ENCODE measurements around the gene NAV2. TPM values are rescaled to one million over a fixed set of nuclear protein-coding genes. Genes with fewer than 3 reads are reported as not detected.

NAV2 gene
- polyA plus RNA-seq, 3 donors from 2014 or later, result 0.66 TPM; not detected in 2

- no peak for DNase-seq
- H3K9me3 Mint-ChIP-seq, result no peaks in the 10 kb centered on the region
- peaks cover 43 to 44% of the 10 kb centered on the region in 2 donors for H3K4me1 Mint-ChIP-seq
- H3K27ac Mint-ChIP-seq, result peak overlapping the region in 2 of 6 donors; percentile 1 to 28
- H3K4me3 Mint-ChIP-seq, result peak overlapping the region; percentile 57 to 70 (median 63)
- peaks cover 0 to under 1% (median 0%) of the 10 kb centered on the region in 3 donors for H3K36me3 Mint-ChIP-seq
- peaks cover 7 to 15% (median 15%) of the 10 kb centered on the region in 3 donors for H3K27me3 Mint-ChIP-seq (ENCODE audit: low read depth in 3 of 3)
Measured at GRCh38 chr11:19972091-19972490, 259.5 kb downstream of the NAV2 start.

GRCh38 chr11:19972651-19973050 lies 260.0 kb downstream of the NAV2 start:
- H3K27ac Mint-ChIP-seq, result no peak overlapping the region

GRCh38 chr11:19973136-19973635 lies 260.5 kb downstream of the NAV2 start:
- Mint-ChIP-seq H3K9me3 (no peaks in the 10 kb centered on the region), H3K27me3 (ENCODE audit: low read depth in 3 of 3) (peaks cover 5 to 18% (median 12%) of the 10 kb centered on the region in 3 donors), H3K4me1 (peaks cover 43 to 44% of the 10 kb centered on the region in 2 donors)

More at GRCh38 chr11:19972651-19973050, 260.0 kb downstream of the NAV2 start:
- DNase-seq, result no peak
- Mint-ChIP-seq H3K9me3 (no peaks in the 10 kb centered on the region), H3K36me3 (peaks cover 0 to 3% (median 0%) of the 10 kb centered on the region in 3 donors), H3K4me3 (peak overlapping the region in 1 of 5 donors; percentile 63), H3K27me3 (ENCODE audit: low read depth in 3 of 3) (peaks cover 7 to 19% (median 12%) of the 10 kb centered on the region in 3 donors), H3K4me1 (peaks cover 43 to 44% of the 10 kb centered on the region in 2 donors)

GRCh38 chr11:19974886-19975285 lies 262.2 kb downstream of the NAV2 start:
- no peak for DNase-seq
- Mint-ChIP-seq H3K27me3 (ENCODE audit: low read depth in 3 of 3) (peaks cover 5 to 13% (median 12%) of the 10 kb centered on the region in 3 donors), H3K27ac (no peak overlapping the region), H3K4me1 (peaks cover 32% of the 10 kb centered on the region in 2 donors), H3K4me3 (no peak overlapping the region), H3K36me3 (peaks cover 0 to 3% (median 0%) of the 10 kb centered on the region in 3 donors), H3K9me3 (no peaks in the 10 kb centered on the region)

More at GRCh38 chr11:19973136-19973635, 260.5 kb downstream of the NAV2 start:
- Mint-ChIP-seq H3K4me3 (no peak overlapping the region), H3K36me3 (peaks cover 0 to 3% (median 0%) of the 10 kb centered on the region in 3 donors), H3K27ac (no peak overlapping the region)
- no peak for DNase-seq

GRCh38 chr11:19975414-19975990 lies 262.9 kb downstream of the NAV2 start:
- no peak for DNase-seq
- no peaks in the 10 kb centered on the region for H3K9me3 Mint-ChIP-seq
- no peak overlapping the region for H3K27ac Mint-ChIP-seq
- peaks cover 26% of the 10 kb centered on the region in 2 donors for H3K4me1 Mint-ChIP-seq
- no peak overlapping the region for H3K4me3 Mint-ChIP-seq
- H3K27me3 Mint-ChIP-seq (ENCODE audit: low read depth in 3 of 3), result peaks cover 5 to 13% (median 13%) of the 10 kb centered on the region in 3 donors
- H3K36me3 Mint-ChIP-seq, result peaks cover 0 to 3% (median 0%) of the 10 kb centered on the region in 3 donors

- Mint-ChIP-seq H3K27ac (no peak overlapping the region), H3K27me3 (ENCODE audit: low read depth in 3 of 3) (peaks cover 5 to 13% (median 5%) of the 10 kb centered on the region in 3 donors), H3K4me1 (peaks cover 17% of the 10 kb centered on the region in 2 donors), H3K9me3 (no peaks in the 10 kb centered on the region), H3K4me3 (no peak overlapping the region), H3K36me3 (peaks cover 0 to 3% (median 0%) of the 10 kb centered on the region in 3 donors)
- no peak for DNase-seq
Measured at GRCh38 chr11:19976281-19976941, 263.8 kb downstream of the NAV2 start.

- no peaks in the 10 kb centered on the region for H3K9me3 Mint-ChIP-seq
- no peak overlapping the region for H3K4me3 Mint-ChIP-seq
- H3K27me3 Mint-ChIP-seq (ENCODE audit: low read depth in 3 of 3), result peaks cover 5 to 16% (median 7%) of the 10 kb centered on the region in 3 donors
- peaks cover 2% of the 10 kb centered on the region in 2 donors for H3K4me1 Mint-ChIP-seq
- H3K36me3 Mint-ChIP-seq, result peaks cover 0 to 3% (median 0%) of the 10 kb centered on the region in 3 donors
- no peak for DNase-seq
- H3K27ac Mint-ChIP-seq, result no peak overlapping the region
Measured at GRCh38 chr11:19977941-19978340, 265.3 kb downstream of the NAV2 start.

- no peak for DNase-seq
- H3K9me3 Mint-ChIP-seq, result no peaks in the 10 kb centered on the region
- H3K27me3 Mint-ChIP-seq (ENCODE audit: low read depth in 3 of 3), result peaks cover 5 to 16% (median 7%) of the 10 kb centered on the region in 3 donors
- H3K27ac Mint-ChIP-seq, result peak overlapping the region in 1 of 6 donors; percentile 6
- peaks cover 0 to 3% (median 0%) of the 10 kb centered on the region in 3 donors for H3K36me3 Mint-ChIP-seq
- no peak overlapping the region for H3K4me3 Mint-ChIP-seq
- no peaks in the 10 kb centered on the region for H3K4me1 Mint-ChIP-seq
Measured at GRCh38 chr11:19978668-19979518, 266.3 kb downstream of the NAV2 start.

- DNase-seq, result no peak
- no peak overlapping the region for H3K27ac Mint-ChIP-seq
- peaks cover 5 to 16% (median 7%) of the 10 kb centered on the region in 3 donors for H3K27me3 Mint-ChIP-seq (ENCODE audit: low read depth in 3 of 3)
- no peaks in the 10 kb centered on the region for H3K4me1 Mint-ChIP-seq
- H3K4me3 Mint-ChIP-seq, result no peak overlapping the region
- H3K36me3 Mint-ChIP-seq, result peaks cover 0 to 3% (median 0%) of the 10 kb centered on the region in 3 donors
- no peaks in the 10 kb centered on the region for H3K9me3 Mint-ChIP-seq
Measured at GRCh38 chr11:19979519-19979845, 266.8 kb downstream of the NAV2 start.

- Mint-ChIP-seq H3K4me3 (no peak overlapping the region), H3K36me3 (peaks cover 0 to 3% (median 0%) of the 10 kb centered on the region in 3 donors), H3K4me1 (no peaks in the 10 kb centered on the region), H3K9me3 (no peaks in the 10 kb centered on the region), H3K27me3 (ENCODE audit: low read depth in 3 of 3) (peaks cover 5 to 16% (median 7%) of the 10 kb centered on the region in 3 donors), H3K27ac (no peak overlapping the region)
- no peak for DNase-seq
Measured at GRCh38 chr11:19980388-19980787, 267.8 kb downstream of the NAV2 start.

GRCh38 chr11:19980957-19981669 lies 268.5 kb downstream of the NAV2 start:
- H3K4me1 Mint-ChIP-seq, result no peaks in the 10 kb centered on the region
- H3K4me3 Mint-ChIP-seq, result no peak overlapping the region
- H3K27ac Mint-ChIP-seq, result no peak overlapping the region
- H3K36me3 Mint-ChIP-seq, result peaks cover 0 to 3% (median 0%) of the 10 kb centered on the region in 3 donors
- H3K9me3 Mint-ChIP-seq, result no peaks in the 10 kb centered on the region
- peaks cover 3 to 16% (median 4%) of the 10 kb centered on the region in 3 donors for H3K27me3 Mint-ChIP-seq (ENCODE audit: low read depth in 3 of 3)
- no peak for DNase-seq

- no peaks in the 10 kb centered on the region for H3K36me3 Mint-ChIP-seq
- H3K4me1 Mint-ChIP-seq, result no peaks in the 10 kb centered on the region
Measured at GRCh38 chr11:19982774-19983495, 270.3 kb downstream of the NAV2 start.

More at GRCh38 chr11:19982774-19983495, 270.3 kb downstream of the NAV2 start:
- H3K9me3 Mint-ChIP-seq, result no peaks in the 10 kb centered on the region
- peaks cover 3 to 9% (median 5%) of the 10 kb centered on the region in 3 donors for H3K27me3 Mint-ChIP-seq (ENCODE audit: low read depth in 3 of 3)
- no peak overlapping the region for H3K4me3 Mint-ChIP-seq
- DNase-seq, result no peak
- H3K27ac Mint-ChIP-seq, result no peak overlapping the region
